22Rv1 (cell line): Measurements from ENCODE around the gene RNU1-2.

Experiments
- CTCF ChIP-seq: fragments of 450-650 bp; IDR thresholded peaks from 2 replicates; pipeline ENCODE4 v1.5.1; 2017; ENCODE audit warnings: mild to moderate bottlenecking
- ZFX ChIP-seq: fragments of 450-650 bp; IDR thresholded peaks from 2 replicates; pipeline ENCODE4 v1.6.1; 2017; ENCODE audit warnings: antibody characterized with exemption, borderline replicate concordance

GRCh38 chr1:16882986-16883385, 12.8 kb upstream of the RNU1-2 start:
- no peak for TF ChIP-seq CTCF
- no peak for TF ChIP-seq ZFX
